Activated naive CD8-positive, alpha-beta T cell (primary cell): ENCODE data around the gene SLC8A3.

Source experiments
- H3K27ac Mint-ChIP-seq: one replicate; pipeline ENCODE4 v1.8.0; 2021; ENCODE audit warnings: mixed read lengths
- H3K27me3 Mint-ChIP-seq: one replicate; pipeline ENCODE4 v1.8.0; 2021; ENCODE audit warnings: mixed read lengths
- H3K36me3 Mint-ChIP-seq: one replicate; pipeline ENCODE4 v1.8.0; 2021; ENCODE audit warnings: mixed read lengths
- H3K4me1 Mint-ChIP-seq: one replicate; pipeline ENCODE4 v1.8.0; 2021; ENCODE audit warnings: low read depth, mixed read lengths
- H3K4me3 Mint-ChIP-seq: one replicate; pipeline ENCODE4 v1.8.0; 2021; ENCODE audit warnings: mild to moderate bottlenecking, mixed read lengths
- H3K9me3 Mint-ChIP-seq: one replicate; pipeline ENCODE4 v1.8.0; 2021; ENCODE audit warnings: low read depth, mixed read lengths

The SLC8A3 gene

GRCh38 chr14:70002589-70003346 is 186.0 kb downstream of the SLC8A3 start:
- Mint-ChIP-seq H3K27me3 (peaks cover 2% of the 10 kb centered on the region), H3K27ac (no peak overlapping the region), H3K36me3 (no peaks in the 10 kb centered on the region), H3K9me3 (no peaks in the 10 kb centered on the region), H3K4me1 (no peaks in the 10 kb centered on the region), H3K4me3 (no peak overlapping the region)

- Mint-ChIP-seq H3K27ac (no peak overlapping the region), H3K36me3 (no peaks in the 10 kb centered on the region), H3K4me3 (no peak overlapping the region), H3K4me1 (no peaks in the 10 kb centered on the region), H3K9me3 (no peaks in the 10 kb centered on the region), H3K27me3 (peaks cover 2% of the 10 kb centered on the region)
Measured at GRCh38 chr14:70000601-70001000, 188.2 kb downstream of the SLC8A3 start.

GRCh38 chr14:69999261-69999674 is 189.5 kb downstream of the SLC8A3 start:
- Mint-ChIP-seq H3K4me3 (no peak overlapping the region), H3K27ac (no peak overlapping the region), H3K4me1 (no peaks in the 10 kb centered on the region), H3K36me3 (no peaks in the 10 kb centered on the region), H3K27me3 (peaks cover 5% of the 10 kb centered on the region), H3K9me3 (no peaks in the 10 kb centered on the region)

GRCh38 chr14:69997849-69998248 is 190.9 kb downstream of the SLC8A3 start:
- Mint-ChIP-seq H3K9me3 (no peaks in the 10 kb centered on the region), H3K4me3 (no peak overlapping the region), H3K27me3 (peaks cover 5% of the 10 kb centered on the region), H3K4me1 (no peaks in the 10 kb centered on the region), H3K27ac (no peak overlapping the region), H3K36me3 (no peaks in the 10 kb centered on the region)

- Mint-ChIP-seq H3K27ac (no peak overlapping the region), H3K9me3 (no peaks in the 10 kb centered on the region), H3K36me3 (no peaks in the 10 kb centered on the region), H3K4me3 (no peak overlapping the region), H3K4me1 (no peaks in the 10 kb centered on the region), H3K27me3 (peaks cover 5% of the 10 kb centered on the region)
Measured at GRCh38 chr14:69996216-69996615, 192.5 kb downstream of the SLC8A3 start.
